Uterus (tissue), 4 donors: ENCODE results near the gene NUBPL. TPM values are rescaled to one million over a fixed set of nuclear protein-coding genes. Genes with fewer than 3 reads are reported as not detected.
"Not testable (repeated sequence)": the region's sequence is repeated elsewhere in the genome, so short reads cannot be mapped to it uniquely, and the experiment has no call there.

Experiments
- DNase-seq, 2 donors: peaks; one replicate each; pipeline ENCODE4 v3.0.0-alpha.2; 2019 to 2020
- H3K27ac ChIP-seq, 2 donors: fragments of 200-600 bp; sonication (generic); 1 replicate in 1 of 2; 2 replicates in 1 of 2; pipeline ENCODE4 v1.5.1; 2016 to 2018
- H3K27me3 ChIP-seq, 2 donors: fragments of 200-600 bp; sonication (generic); one replicate each; pipeline ENCODE4 v1.5.1; 2018 to 2019; ENCODE audit warnings: control low read depth in 1 of 2
- H3K36me3 ChIP-seq, 2 donors: fragments of 200-600 bp; sonication (generic); one replicate each; pipeline ENCODE4 v1.5.1; 2019; ENCODE audit warnings: control low read depth in 1 of 2
- H3K4me1 ChIP-seq, 2 donors: fragments of 200-600 bp; sonication (generic); one replicate each; pipeline ENCODE4 v1.5.1; 2018 to 2019; ENCODE audit warnings: control low read depth in 1 of 2
- H3K4me3 ChIP-seq, 2 donors: fragments of 200-600 bp; sonication (generic); 1 replicate in 1 of 2; 2 replicates in 1 of 2; pipeline ENCODE4 v1.5.1; 2018 to 2019; ENCODE audit warnings: mild to moderate bottlenecking in 1 of 2
- H3K9me3 ChIP-seq, 2 donors: fragments of 200-600 bp; sonication (generic); one replicate each; pipeline ENCODE4 v1.5.1; 2019; ENCODE audit warnings: control low read depth in 1 of 2
- POLR2A ChIP-seq, 2 donors: fragments of 450-650 bp; IDR thresholded peaks; one replicate each; pipeline ENCODE4 v1.6.1; 2016; ENCODE audit warnings: antibody characterized with exemption in 2 of 2, mild to moderate bottlenecking in 1 of 2, moderate library complexity in 1 of 2
- intact Hi-C: fragments of 100-400 bp; cut with DNase I; formaldehyde crosslinking; loops from one replicate; pipeline ENCODE4 v1.15.1; 2023; ENCODE audit warnings: low total_unique reads
- total RNA-seq, 4 donors: library from RNA; depleted of rRNA in 3 of 4; stranded (reverse); fragments of >200 nt in 3 of 4; gene quantifications; one replicate each; pipeline versions ENCODE4 v1.1.0 to v1.2.4, GENCODE V29; 2014 to 2023
- TF ChIP-seq, protein P1 (sequence below), 4 experiments: fragments of 200-600 bp in 2 of 4; fragments of 450-650 bp in 2 of 4; sonication (generic) in 2 of 4; IDR thresholded peaks; one replicate each; pipeline ENCODE4 v1.5.1; 2016 to 2019; ENCODE audit warnings: antibody characterized with exemption in 4 of 4, mild to moderate bottlenecking in 2 of 4, moderate library complexity in 1 of 4
- donor health status: DM: yes; HTN: yes; CAD: no.

The NUBPL gene
- total RNA-seq, 4 donors from 2014 or later, result 1.5 to 31.5 (median 12.2) TPM

GRCh38 chr14:31745741-31746140 lies 184.5 kb downstream of the NUBPL start:
- Histone ChIP-seq H3K4me1 (no peaks in the 10 kb centered on the region), H3K27me3 (no peaks in the 10 kb centered on the region), H3K4me3 (no peak overlapping the region), H3K36me3 (no peaks in the 10 kb centered on the region), H3K27ac (no peak overlapping the region), H3K9me3 (peaks cover 0 to 32% of the 10 kb centered on the region in 2 donors)
- intact Hi-C loops, result no loop called here
- TF ChIP-seq POLR2A (IDR thresholded peaks at IDR 0.05), result no peak
- TF ChIP-seq, protein P1, sequence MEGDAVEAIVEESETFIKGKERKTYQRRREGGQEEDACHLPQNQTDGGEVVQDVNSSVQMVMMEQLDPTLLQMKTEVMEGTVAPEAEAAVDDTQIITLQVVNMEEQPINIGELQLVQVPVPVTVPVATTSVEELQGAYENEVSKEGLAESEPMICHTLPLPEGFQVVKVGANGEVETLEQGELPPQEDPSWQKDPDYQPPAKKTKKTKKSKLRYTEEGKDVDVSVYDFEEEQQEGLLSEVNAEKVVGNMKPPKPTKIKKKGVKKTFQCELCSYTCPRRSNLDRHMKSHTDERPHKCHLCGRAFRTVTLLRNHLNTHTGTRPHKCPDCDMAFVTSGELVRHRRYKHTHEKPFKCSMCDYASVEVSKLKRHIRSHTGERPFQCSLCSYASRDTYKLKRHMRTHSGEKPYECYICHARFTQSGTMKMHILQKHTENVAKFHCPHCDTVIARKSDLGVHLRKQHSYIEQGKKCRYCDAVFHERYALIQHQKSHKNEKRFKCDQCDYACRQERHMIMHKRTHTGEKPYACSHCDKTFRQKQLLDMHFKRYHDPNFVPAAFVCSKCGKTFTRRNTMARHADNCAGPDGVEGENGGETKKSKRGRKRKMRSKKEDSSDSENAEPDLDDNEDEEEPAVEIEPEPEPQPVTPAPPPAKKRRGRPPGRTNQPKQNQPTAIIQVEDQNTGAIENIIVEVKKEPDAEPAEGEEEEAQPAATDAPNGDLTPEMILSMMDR (IDR thresholded peaks at IDR 0.05), result no peak
- DNase-seq, result no peak

GRCh38 chr14:31746326-31746725 lies 185.1 kb downstream of the NUBPL start:
- no peak overlapping the region for H3K4me3 ChIP-seq
- H3K27me3 ChIP-seq, result no peaks in the 10 kb centered on the region
- H3K36me3 ChIP-seq, result no peaks in the 10 kb centered on the region
- no peak for DNase-seq
- H3K27ac ChIP-seq, result no peak overlapping the region
- intact Hi-C loops, result no loop called here
- no peak for TF ChIP-seq POLR2A (IDR thresholded peaks at IDR 0.05)
- TF ChIP-seq, protein P1 (IDR thresholded peaks at IDR 0.05), result no peak
- peaks cover 0 to 32% of the 10 kb centered on the region in 2 donors for H3K9me3 ChIP-seq
- H3K4me1 ChIP-seq, result no peaks in the 10 kb centered on the region

GRCh38 chr14:31749275-31749674 lies 188.1 kb downstream of the NUBPL start:
- H3K4me1 ChIP-seq, result no peaks in the 10 kb centered on the region
- no peak overlapping the region for H3K4me3 ChIP-seq
- TF ChIP-seq, protein P1 (IDR thresholded peaks at IDR 0.05), result no peak
- TF ChIP-seq POLR2A (IDR thresholded peaks at IDR 0.05), result no peak
- no peaks in the 10 kb centered on the region for H3K27me3 ChIP-seq
- H3K36me3 ChIP-seq, result no peaks in the 10 kb centered on the region
- intact Hi-C loops, result no loop called here
- DNase-seq, result no peak
- peaks cover 0 to 32% of the 10 kb centered on the region in 2 donors for H3K9me3 ChIP-seq
- H3K27ac ChIP-seq, result no peak overlapping the region

DNA sequence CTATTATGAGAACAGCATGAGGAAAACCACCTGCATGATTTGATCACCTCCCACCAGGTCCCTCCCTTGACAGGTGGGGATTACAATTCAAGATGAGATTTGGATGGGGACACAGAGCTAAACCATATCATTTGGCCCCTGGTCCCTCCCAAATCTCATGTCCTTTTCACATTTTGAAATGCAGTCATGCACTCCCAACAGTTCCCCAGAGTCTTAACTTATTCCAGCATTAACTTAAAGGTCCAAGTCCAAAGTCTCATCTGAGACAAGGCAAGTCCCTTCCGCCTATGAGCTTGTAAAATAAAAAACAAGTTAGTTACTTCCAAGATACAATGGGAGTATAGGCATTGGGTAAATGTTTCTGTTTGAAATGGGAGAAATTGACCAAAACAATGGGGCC lies 189.8 kb downstream of the NUBPL start:
- H3K4me3 ChIP-seq, intact Hi-C loops: not testable (repeated sequence)

GRCh38 chr14:31752867-31753661 lies 191.9 kb downstream of the NUBPL start:
- no peak overlapping the region for H3K4me3 ChIP-seq
- no peaks in the 10 kb centered on the region for H3K36me3 ChIP-seq
- no peak for DNase-seq
- H3K27ac ChIP-seq, result no peak overlapping the region
- no peak for TF ChIP-seq POLR2A (IDR thresholded peaks at IDR 0.05)
- TF ChIP-seq, protein P1 (IDR thresholded peaks at IDR 0.05), result no peak
- no peaks in the 10 kb centered on the region for H3K27me3 ChIP-seq
- H3K9me3 ChIP-seq, result peaks cover 0 to 14% of the 10 kb centered on the region in 2 donors
- intact Hi-C loops, result no loop called here
- H3K4me1 ChIP-seq, result no peaks in the 10 kb centered on the region

More for the DNA sequence above, 189.8 kb downstream of the NUBPL start:
- not testable (repeated sequence) for DNase-seq, H3K27ac ChIP-seq, H3K36me3 ChIP-seq, H3K4me1 ChIP-seq, H3K27me3 ChIP-seq
- peaks cover 0 to 26% of the 10 kb centered on the region in 2 donors for H3K9me3 ChIP-seq
